K562 (cell line): ENCODE measurements around the gene PDZD2. TPM values are rescaled to one million over a fixed set of nuclear protein-coding genes. Genes with fewer than 3 reads are reported as not detected.

Experiments used
- ATAC-seq: fragments of 200-7000 bp; cut with Tn5 transposase; 3 replicates; pipeline ENCODE4 v1.9.1; 2020; ENCODE audit warnings: moderate library complexity
- BruUV-seq: library from RNA; stranded (reverse); fragments of 400-500 nt; replicated peaks from 2 replicates; lab custom pipeline; 2021; lab: Mats Ljungman, UMichigan
- CTCF ChIA-PET: fragments of 300-600 bp; formaldehyde crosslinking; extraction: SDS; loops from one replicate; lab custom pipeline; 2021; ENCODE audit warnings: low intra/inter-chr PET ratio; lab: Yijun Ruan, JAX
- POLR2A ChIA-PET: fragments of 300-600, 350-650 bp; sonication (Branson Sonifier 250); formaldehyde crosslinking; extraction: SDS; loops from one replicate; lab custom pipeline; 2021; ENCODE audit warnings: antibody characterized with exemption, inconsistent platforms; lab: Yijun Ruan, JAX
- DNase-seq, 4 experiments: peaks; one replicate each; pipeline versions ENCODE4 v3.0.0 to v3.0.0-alpha.2; 2011 to 2018; ENCODE audit warnings: low spot score in 3 of 4, mixed read lengths in 3 of 4; ENCODE audit errors: extremely low read depth in 1 of 4
- FAIRE-seq: peaks from 2 replicates; lab custom pipeline; 2011; peaks lifted over from hg19 to GRCh38; lab: Jason Lieb, UNC
- H2AFZ ChIP-seq: 2 replicates; pipeline ENCODE4 v1.6.0; 2011; ENCODE audit warnings: low read depth, low read length, control low read depth, inconsistent platforms
- H3K27ac ChIP-seq: fragments of 200-600 bp; 3 replicates; pipeline ENCODE4 v1.8.0; 2011; ENCODE audit warnings: low read depth, mild to moderate bottlenecking, control low read depth, inconsistent platforms, low read length, moderate library complexity, mixed read lengths; ENCODE audit errors: extremely low read depth
- H3K27me3 ChIP-seq, 2 experiments: fragments of 300-600 bp in 1 of 2; 2 replicates in 1 of 2; 3 replicates in 1 of 2; pipeline versions ENCODE4 v1.6.0 to v1.8.0; 2011; ENCODE audit warnings: inconsistent platforms in 2 of 2, low read length in 2 of 2, mild to moderate bottlenecking in 1 of 2, mixed read lengths in 1 of 2, moderate library complexity in 1 of 2; ENCODE audit not compliant: control insufficient read depth in 2 of 2, insufficient read depth in 2 of 2
- H3K36me3 ChIP-seq: fragments of 300-600 bp; 3 replicates; pipeline ENCODE4 v1.8.0; 2011; ENCODE audit warnings: mild to moderate bottlenecking, low read length, inconsistent platforms; ENCODE audit not compliant: control insufficient read depth, insufficient read depth
- H3K4me1 ChIP-seq, 2 experiments: fragments of 200-600 bp in 1 of 2; replicated peaks in 1 of 2; 2 replicates in 1 of 2; 3 replicates in 1 of 2; pipeline versions ENCODE4 v1.5.1 to v1.8.0; 2011; ENCODE audit warnings: inconsistent platforms in 2 of 2, low read length in 2 of 2, mild to moderate bottlenecking in 1 of 2, mixed read lengths in 1 of 2, moderate library complexity in 1 of 2; ENCODE audit not compliant: control insufficient read depth in 2 of 2, insufficient read depth in 2 of 2
- H3K4me2 ChIP-seq: 2 replicates; pipeline ENCODE4 v1.6.1; 2011; ENCODE audit warnings: low read length, control low read depth, inconsistent platforms, mixed read lengths; ENCODE audit not compliant: insufficient read depth
- H3K4me3 ChIP-seq: fragments of 200-600 bp; sonication (generic), shearing (Covaris generic); 2 replicates; pipeline ENCODE4 v1.5.1; 2016; ENCODE audit warnings: control low read depth, inconsistent platforms
- H3K79me2 ChIP-seq: fragments of 200-600 bp; 3 replicates; pipeline ENCODE4 v1.8.0; 2011; ENCODE audit warnings: low read length, inconsistent platforms; ENCODE audit not compliant: control insufficient read depth, insufficient read depth
- H3K9ac ChIP-seq, 2 experiments: 2 replicates each; pipeline versions ENCODE4 v1.6.0 to v1.6.1; 2011; ENCODE audit warnings: low read depth in 2 of 2, low read length in 2 of 2, control low read depth in 1 of 2, inconsistent platforms in 1 of 2, mild to moderate bottlenecking in 1 of 2, mixed read lengths in 1 of 2; ENCODE audit not compliant: insufficient read depth in 1 of 2
- H3K9me1 ChIP-seq: one replicate; pipeline ENCODE4 v1.6.0; 2011; ENCODE audit warnings: inconsistent platforms, mild to moderate bottlenecking, low read length, moderate library complexity; ENCODE audit not compliant: control insufficient read depth, insufficient read depth
- H3K9me3 ChIP-seq: replicated peaks from 2 replicates; pipeline ENCODE4 v1.5.1; 2011; ENCODE audit warnings: low read depth, low read length, inconsistent platforms; ENCODE audit not compliant: control insufficient read depth, insufficient read depth
- H4K20me1 ChIP-seq: replicated peaks from 2 replicates; pipeline ENCODE4 v1.6.1; 2011; ENCODE audit warnings: low read length, inconsistent platforms, mixed read lengths; ENCODE audit not compliant: control insufficient read depth, insufficient read depth
- ARNT ChIP-seq, 2 experiments: fragments of 450-650 bp; IDR thresholded peaks; 2 replicates each; pipeline ENCODE4 v1.6.1; 2016; ENCODE audit warnings: mild to moderate bottlenecking in 1 of 2
- ATF3 ChIP-seq, 2 experiments: fragments of 450-650 bp in 1 of 2; sonication (generic) in 1 of 2; formaldehyde crosslinking in 1 of 2; IDR thresholded peaks in 1 of 2; conservative IDR thresholded peaks in 1 of 2; 2 replicates each; pipeline versions ENCODE4 v1.6.1 to v1.8.1; 2016 to 2023; ENCODE audit warnings: mild to moderate bottlenecking in 2 of 2, moderate library complexity in 2 of 2, inconsistent platforms in 1 of 2, missing genetic modification reagents in 1 of 2
- BCL6 ChIP-seq: fragments of 250-450 bp; sonication (Bioruptor Pico); IDR thresholded peaks from 2 replicates; pipeline ENCODE4 v1.4.0; 2020
- FOXJ2 ChIP-seq: fragments of 200-800 bp; sonication (Bioruptor generic); IDR thresholded peaks from 2 replicates; pipeline ENCODE4 v1.6.1; 2016; ENCODE audit warnings: missing genetic modification characterization, missing compliant biosample characterization
- GATAD2A ChIP-seq: fragments of 450-650 bp; IDR thresholded peaks from 2 replicates; pipeline ENCODE4 v1.6.1; 2017
- GMEB1 ChIP-seq: fragments of 250-450 bp; sonication (Bioruptor Pico); IDR thresholded peaks from 2 replicates; pipeline ENCODE4 v1.4.0; 2020; ENCODE audit warnings: mild to moderate bottlenecking
- GTF2E2 ChIP-seq: fragments of 200-800 bp; sonication (Bioruptor generic); IDR thresholded peaks from 2 replicates; pipeline ENCODE4 v1.6.1; 2016; ENCODE audit warnings: missing genetic modification characterization, missing compliant biosample characterization
- MAFK ChIP-seq: IDR thresholded peaks from 2 replicates; pipeline ENCODE4 v1.6.1; 2011; ENCODE audit warnings: low read length, improper control_type of control experiment
- MTF1 ChIP-seq: fragments of 250-450 bp; sonication (Bioruptor Pico); IDR thresholded peaks from 2 replicates; pipeline ENCODE4 v1.9.0; 2021; ENCODE audit warnings: moderate library complexity, mild to moderate bottlenecking, inconsistent platforms, borderline replicate concordance
- POLR2B ChIP-seq: fragments of 450-650 bp; IDR thresholded peaks from 2 replicates; pipeline ENCODE4 v1.6.1; 2018; ENCODE audit warnings: low read depth; ENCODE audit not compliant: partially characterized antibody
- SOX6 ChIP-seq: fragments of 450-650 bp; IDR thresholded peaks from 2 replicates; pipeline ENCODE4 v1.6.1; 2014; ENCODE audit warnings: mild to moderate bottlenecking
- TCF7L2 ChIP-seq: fragments of 150-350 bp; IDR thresholded peaks from 2 replicates; pipeline ENCODE4 v1.6.1; 2016; ENCODE audit warnings: low read depth, mild to moderate bottlenecking, low read length, moderate library complexity
- TCFL5 ChIP-seq: fragments of 250-450 bp; sonication (Bioruptor Pico); conservative IDR thresholded peaks from 2 replicates; pipeline ENCODE4 v1.6.1; 2021; ENCODE audit warnings: mild to moderate bottlenecking, moderate library complexity, matching md5 sums
- TEAD2 ChIP-seq: fragments of 450-650 bp; IDR thresholded peaks from 2 replicates; pipeline ENCODE4 v1.6.1; 2016; ENCODE audit warnings: missing genetic modification characterization, control low read depth, missing compliant biosample characterization
- YY1 ChIP-seq, 3 experiments: IDR thresholded peaks; 2 replicates each; pipeline ENCODE4 v1.6.1; 2011; ENCODE audit warnings: low read length in 2 of 3, mild to moderate bottlenecking in 2 of 3, moderate library complexity in 2 of 3, borderline replicate concordance in 1 of 3, control low read depth in 1 of 3, low read depth in 1 of 3; ENCODE audit not compliant: insufficient read depth in 3 of 3, insufficient replicate concordance in 2 of 3, control insufficient read depth in 1 of 3, insufficient read length in 1 of 3; ENCODE audit errors: extremely low read depth in 1 of 3
- WGBS: fragments of 100-300 bp; shearing (Covaris generic); methylation state at CpG from one replicate; pipeline ENCODE4 v1.1.6; 2016; ENCODE audit warnings: low coverage, mixed read lengths; ENCODE audit not compliant: insufficient coverage; ENCODE audit errors: missing lambda C conversion rate; 5-methylcytosine and 5-hydroxymethylcytosine counted together
- in situ Hi-C: fragments of 300-500 bp; cut with MboI; formaldehyde crosslinking; loops from 4 replicates; pipeline ENCODE4 v1.15.0; 2018; ENCODE audit warnings: inconsistent platforms, mixed read lengths
- intact Hi-C: fragments of 100-400 bp; cut with micrococcal nuclease; formaldehyde crosslinking; loops from 2 replicates; pipeline ENCODE4 v1.14.2; 2022
- polyA plus RNA-seq, 8 experiments: library from polyadenylated mRNA; depleted of rRNA in 4 of 8; stranded (reverse) in 5 of 8; unstranded in 3 of 8; fragments of >200 nt; fragmentation: Nextera tagmentation in 2 of 8; fragmentation: Illumina TruSeq in 1 of 8; extraction: Ambion mirVana in 2 of 8; extraction: Trizol in 1 of 8; gene quantifications; 2 replicates each; pipeline versions ENCODE4 v1.2.1 to v1.2.3, GENCODE V29; 2011 to 2014; ENCODE audit warnings: inconsistent platforms in 1 of 8, missing spikeins in 1 of 8
- total RNA-seq, 7 experiments: library from RNA; depleted of rRNA in 6 of 7; stranded (reverse); fragments of >200 nt in 6 of 7; fragmentation: Illumina TruSeq in 2 of 7; extraction: Trizol in 2 of 7; gene quantifications; 2 replicates each; pipeline versions ENCODE4 v1.2.1 to v1.2.3, GENCODE V29; 2011 to 2021; ENCODE audit warnings: low replicate concordance in 1 of 7

Gene PDZD2
- total and polyA plus RNA-seq, 9 of the 15 experiments (the other 6 are each of a cell fraction or from before 2014, with no cell fraction given), result 0.02 to 0.08 (median 0.04) TPM; not detected in 6

GRCh38 chr5:31717561-31717960 is 78.6 kb downstream of the PDZD2 start:
- TF ChIP-seq MAFK, result no peak
- TF ChIP-seq POLR2B, result no peak
- no peak for TF ChIP-seq FOXJ2 (tag)
- TF ChIP-seq GTF2E2 (tag), result no peak
- no peak for TF ChIP-seq GATAD2A
- TF ChIP-seq ARNT (IDR thresholded peaks at IDR 0.05), result no peak
- no peaks in the 10 kb centered on the region for H3K36me3 ChIP-seq
- no peaks in the 10 kb centered on the region for H3K4me1 ChIP-seq
- H3K79me2 ChIP-seq, result no peaks in the 10 kb centered on the region
- ChIA-PET POLR2A (interaction anchor here (0.6 kb wide), 1 partner anchor 998 kb away, joined by 4 read pairs; no protein-coding TSS in a partner anchor), CTCF (no interaction called here)
- FAIRE-seq (no peak), ATAC-seq (no peak), DNase-seq (no peak)
- H3K27me3 ChIP-seq, result peaks cover 0 to 5% of the 10 kb centered on the region in 2 experiments; a peak in 1 of 5 replicates
- no peak overlapping the region for H3K4me2 ChIP-seq
- no peaks in the 10 kb centered on the region for H3K9me3 ChIP-seq
- 0% methylated on average over 7 of the region's 7 CpGs for WGBS
- no peak overlapping the region for H2AFZ ChIP-seq
- H3K27ac ChIP-seq, result no peak overlapping the region
- H3K4me3 ChIP-seq, result no peak overlapping the region
- no peak overlapping the region for H3K9ac ChIP-seq
- BruUV-seq, result no TSS peak
- no peaks in the 10 kb centered on the region for H4K20me1 ChIP-seq
- in situ Hi-C loops (no loop called here), intact Hi-C loops (no loop called here)
- no peaks in the 10 kb centered on the region for H3K9me1 ChIP-seq

GRCh38 chr5:31720004-31720403 is 81.1 kb downstream of the PDZD2 start:
- no peak for FAIRE-seq
- Histone ChIP-seq H3K27ac (no peak overlapping the region), H3K4me3 (no peak overlapping the region), H2AFZ (no peak overlapping the region), H4K20me1 (no peaks in the 10 kb centered on the region), H3K4me2 (no peak overlapping the region), H3K36me3 (no peaks in the 10 kb centered on the region), H3K9me1 (no peaks in the 10 kb centered on the region), H3K79me2 (no peaks in the 10 kb centered on the region), H3K9ac (no peak overlapping the region), H3K27me3 (no peaks in the 10 kb centered on the region), H3K9me3 (no peaks in the 10 kb centered on the region), H3K4me1 (no peaks in the 10 kb centered on the region)
- POLR2A ChIA-PET, result no interaction called here
- BruUV-seq, result no TSS peak
- ATAC-seq, result no peak
- intact Hi-C loops (no loop called here), in situ Hi-C loops (no loop called here)
- peak in 1 of 4 experiments; percentile 20 for DNase-seq
- WGBS, result 0% methylated on average over 1 of the region's 1 CpG
- CTCF ChIA-PET, result no interaction called here
- TF ChIP-seq SOX6 (no peak), YY1 (IDR thresholded peaks at IDR 0.05; ENCODE audit: borderline replicate concordance in 1 of 3, control insufficient read depth in 1 of 3, extremely low read depth in 1 of 3, insufficient read depth in 3 of 3, insufficient read length in 1 of 3, insufficient replicate concordance in 2 of 3, low read depth in 1 of 3, low read length in 2 of 3) (peak in 1 of 3 experiments; percentile 45), GMEB1 (CRISPR knock-in tag) (no peak), BCL6 (CRISPR knock-in tag) (no peak), ATF3 (IDR thresholded peaks at IDR 0.05) (no peak), ATF3 (CRISPR knock-in tag; conservative IDR thresholded peaks at IDR 0.05) (no peak), TCF7L2 (no peak), TCFL5 (CRISPR knock-in tag) (no peak), MTF1 (CRISPR knock-in tag) (no peak), TEAD2 (no peak)
